ENCODE data around the gene KCNG2.

The KCNG2 gene

DNA sequence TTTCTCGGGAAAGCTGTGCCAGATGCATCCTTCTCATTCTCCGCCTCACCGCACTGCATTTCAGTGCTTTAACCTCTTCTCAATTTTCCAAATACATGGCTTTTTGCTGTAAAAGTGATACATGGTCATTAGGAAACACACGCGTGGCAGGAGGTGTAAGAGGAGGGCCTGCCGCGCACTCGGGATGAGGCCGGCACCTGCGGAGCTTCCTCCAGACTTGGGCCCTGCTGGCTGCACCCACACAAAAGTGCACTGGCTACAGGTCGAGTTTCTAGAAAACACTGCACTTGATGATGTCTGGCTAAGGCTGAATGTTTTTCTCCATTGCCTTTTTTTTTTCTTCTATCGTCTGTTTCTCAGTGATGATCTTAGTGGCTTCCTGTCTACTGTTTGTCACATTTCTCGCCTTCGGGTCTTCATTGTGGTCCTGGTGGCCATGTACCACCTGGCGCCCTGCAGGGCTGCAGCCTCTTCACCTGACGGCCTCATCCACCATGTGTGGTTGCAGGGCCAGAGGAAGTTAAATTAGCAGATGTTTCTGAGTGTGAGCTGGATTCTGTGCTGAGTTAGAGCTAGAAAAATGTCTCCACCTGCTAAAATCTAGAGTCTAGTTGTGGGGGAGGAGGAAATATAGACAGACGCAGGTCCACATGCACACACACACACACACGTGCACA, 7.6 kb downstream of the KCNG2 start:
- Histone ChIP-seq H3K4me1 (no peaks in the 10 kb centered on the region), H3K4me3 (no peak overlapping the region), H3K27me3 (peaks cover 0 to 22% of the 10 kb centered on the region in 2 donors), H3K9me3 (no peaks in the 10 kb centered on the region), H3K36me3 (no peaks in the 10 kb centered on the region), H3K27ac (no peak overlapping the region)
- no peak for DNase-seq
- no peak for TF ChIP-seq CTCF (IDR thresholded peaks at IDR 0.05)
- intact Hi-C loops (cut with DNase I; ENCODE audit: low total_unique reads), result no loop called here

DNA sequence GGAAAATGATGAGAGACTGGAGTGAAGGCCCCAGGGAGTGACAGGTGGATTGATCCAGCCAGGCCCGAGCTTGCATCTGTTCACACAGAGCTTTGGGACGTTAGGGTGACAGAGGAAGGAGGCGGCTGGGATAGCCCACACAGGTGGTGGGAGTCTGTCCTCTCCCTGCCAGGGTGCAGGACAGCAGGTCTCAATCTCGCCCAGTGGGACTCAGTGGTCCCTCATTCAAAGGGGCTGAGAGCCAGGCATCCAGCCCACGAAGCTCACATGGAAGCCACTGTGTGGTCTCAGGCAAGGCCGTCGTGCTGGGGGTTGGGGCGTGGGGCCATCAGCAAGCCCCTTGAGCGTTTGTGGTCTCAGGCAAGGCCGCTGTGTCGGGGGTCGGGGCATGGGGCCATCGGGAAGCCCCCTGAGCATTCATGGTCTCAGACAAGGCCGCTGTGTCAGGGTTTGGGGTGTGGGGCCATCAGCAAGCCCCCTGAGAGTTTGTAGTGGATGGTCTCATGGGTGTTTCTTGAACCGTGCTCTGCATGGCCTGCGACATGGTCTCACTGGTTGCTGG, 8.3 kb downstream of the KCNG2 start:
- H3K27ac ChIP-seq, result no peak overlapping the region
- H3K9me3 ChIP-seq, result no peaks in the 10 kb centered on the region
- no peak overlapping the region for H3K4me3 ChIP-seq
- intact Hi-C loops (cut with DNase I; ENCODE audit: low total_unique reads), result no loop called here
- no peaks in the 10 kb centered on the region for H3K36me3 ChIP-seq
- no peaks in the 10 kb centered on the region for H3K4me1 ChIP-seq
- no peak for DNase-seq
- TF ChIP-seq CTCF (IDR thresholded peaks at IDR 0.05), result no peak
- peaks cover 0 to 16% of the 10 kb centered on the region in 2 donors for H3K27me3 ChIP-seq

GRCh38 chr18:79806976-79807841, 9.5 kb downstream of the KCNG2 start:
- DNase-seq, result no peak
- no peak for TF ChIP-seq CTCF (IDR thresholded peaks at IDR 0.05)
- Histone ChIP-seq H3K9me3 (no peaks in the 10 kb centered on the region), H3K4me3 (no peak overlapping the region), H3K27me3 (peaks cover 0 to 8% of the 10 kb centered on the region in 2 donors), H3K4me1 (no peaks in the 10 kb centered on the region), H3K27ac (no peak overlapping the region), H3K36me3 (no peaks in the 10 kb centered on the region)
- intact Hi-C loops (cut with DNase I; ENCODE audit: low total_unique reads), result no loop called here

- no peak for DNase-seq
- no peaks in the 10 kb centered on the region for H3K9me3 ChIP-seq
- H3K4me3 ChIP-seq, result no peak overlapping the region
- intact Hi-C loops (cut with DNase I; ENCODE audit: low total_unique reads), result no loop called here
- no peaks in the 10 kb centered on the region for H3K4me1 ChIP-seq
- no peaks in the 10 kb centered on the region for H3K36me3 ChIP-seq
- H3K27me3 ChIP-seq, result peaks cover 0 to 6% of the 10 kb centered on the region in 2 donors
- TF ChIP-seq CTCF (IDR thresholded peaks at IDR 0.05), result no peak
- H3K27ac ChIP-seq, result no peak overlapping the region
Measured at GRCh38 chr18:79809482-79810192, 11.9 kb downstream of the KCNG2 start.

DNA sequence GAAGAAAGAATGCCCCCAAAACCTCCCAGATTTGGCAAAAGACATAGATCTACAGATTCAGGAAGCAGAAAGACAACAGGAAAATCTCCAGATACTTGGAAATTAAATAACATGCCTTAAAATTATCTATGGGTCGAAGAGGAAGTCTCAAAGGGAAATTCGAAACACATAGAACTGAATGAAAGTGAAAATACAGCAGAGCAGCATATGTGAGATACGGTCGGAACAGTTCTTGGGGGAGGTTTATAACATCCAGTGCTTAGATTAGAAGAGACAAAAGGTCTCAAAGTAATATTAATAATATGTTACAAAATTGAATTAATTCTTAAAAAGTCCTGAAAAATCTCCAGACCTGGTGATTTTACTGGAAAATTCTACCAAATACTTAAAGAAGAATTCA, 14.3 kb downstream of the KCNG2 start:
- Histone ChIP-seq H3K27ac (no peak overlapping the region), H3K36me3 (no peaks in the 10 kb centered on the region), H3K4me3 (no peak overlapping the region), H3K9me3 (no peaks in the 10 kb centered on the region), H3K27me3 (peaks cover 0 to 9% of the 10 kb centered on the region in 2 donors), H3K4me1 (no peaks in the 10 kb centered on the region)
- DNase-seq, result no peak
- intact Hi-C loops (cut with DNase I; ENCODE audit: low total_unique reads), result no loop called here
- no peak for TF ChIP-seq CTCF (IDR thresholded peaks at IDR 0.05)
